HFF-Myc (cell line): Measurements from ENCODE around the gene SIGLEC12.

ENCODE experiments used
- DNase-seq: peaks from one replicate; pipeline ENCODE4 v3.0.0-alpha.2; 2011; ENCODE audit warnings: low read depth; ENCODE audit errors: extremely low read depth
- H3K4me3 ChIP-seq: replicated peaks from 2 replicates; pipeline ENCODE4 v1.5.1; 2011; ENCODE audit warnings: low read depth, mild to moderate bottlenecking, control low read depth, low read length
- TF ChIP-seq, protein P1 (sequence below): IDR thresholded peaks from 2 replicates; pipeline ENCODE4 v1.5.1; 2012; ENCODE audit warnings: mild to moderate bottlenecking, low read depth, low read length, control low read depth; ENCODE audit errors: missing control alignments

SIGLEC12 gene

DNA sequence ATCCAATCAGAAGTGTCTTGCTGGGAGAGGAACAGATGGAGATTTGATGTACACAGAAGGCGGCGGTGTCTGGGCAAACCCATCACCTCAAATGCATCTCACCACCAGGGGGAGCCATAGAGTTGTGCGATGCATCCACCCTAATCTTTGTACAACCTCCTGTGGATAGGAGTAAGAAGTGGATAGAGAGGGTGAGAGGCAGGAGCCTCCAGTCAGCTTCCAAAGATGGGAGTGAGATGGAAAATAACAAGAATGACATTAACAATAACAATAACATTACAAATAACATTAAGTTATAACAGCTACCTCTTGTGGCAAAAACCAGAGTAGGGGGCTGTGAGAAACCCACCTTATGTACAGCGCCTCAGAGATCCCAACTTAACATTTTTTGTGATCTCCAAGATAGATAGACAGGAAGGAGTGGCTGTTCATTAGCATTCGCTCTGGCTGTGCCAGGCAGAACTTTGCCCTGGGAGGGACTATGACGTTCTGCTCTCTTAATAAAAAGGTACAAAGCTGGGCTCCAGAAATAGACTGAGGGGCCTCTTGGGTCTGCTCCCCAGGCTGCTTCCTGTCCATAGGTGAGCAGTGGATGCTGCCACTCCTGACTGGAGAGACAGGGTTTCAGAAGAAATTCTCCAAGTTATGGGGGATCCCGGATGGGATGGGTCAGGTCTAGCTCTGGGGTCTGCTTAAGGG, 28.4 kb downstream of the SIGLEC12 start:
- H3K4me3 ChIP-seq, result no peak overlapping the region
- TF ChIP-seq, protein P1, sequence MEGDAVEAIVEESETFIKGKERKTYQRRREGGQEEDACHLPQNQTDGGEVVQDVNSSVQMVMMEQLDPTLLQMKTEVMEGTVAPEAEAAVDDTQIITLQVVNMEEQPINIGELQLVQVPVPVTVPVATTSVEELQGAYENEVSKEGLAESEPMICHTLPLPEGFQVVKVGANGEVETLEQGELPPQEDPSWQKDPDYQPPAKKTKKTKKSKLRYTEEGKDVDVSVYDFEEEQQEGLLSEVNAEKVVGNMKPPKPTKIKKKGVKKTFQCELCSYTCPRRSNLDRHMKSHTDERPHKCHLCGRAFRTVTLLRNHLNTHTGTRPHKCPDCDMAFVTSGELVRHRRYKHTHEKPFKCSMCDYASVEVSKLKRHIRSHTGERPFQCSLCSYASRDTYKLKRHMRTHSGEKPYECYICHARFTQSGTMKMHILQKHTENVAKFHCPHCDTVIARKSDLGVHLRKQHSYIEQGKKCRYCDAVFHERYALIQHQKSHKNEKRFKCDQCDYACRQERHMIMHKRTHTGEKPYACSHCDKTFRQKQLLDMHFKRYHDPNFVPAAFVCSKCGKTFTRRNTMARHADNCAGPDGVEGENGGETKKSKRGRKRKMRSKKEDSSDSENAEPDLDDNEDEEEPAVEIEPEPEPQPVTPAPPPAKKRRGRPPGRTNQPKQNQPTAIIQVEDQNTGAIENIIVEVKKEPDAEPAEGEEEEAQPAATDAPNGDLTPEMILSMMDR, result peak; percentile 72
- peak; percentile 27 for DNase-seq

DNA sequence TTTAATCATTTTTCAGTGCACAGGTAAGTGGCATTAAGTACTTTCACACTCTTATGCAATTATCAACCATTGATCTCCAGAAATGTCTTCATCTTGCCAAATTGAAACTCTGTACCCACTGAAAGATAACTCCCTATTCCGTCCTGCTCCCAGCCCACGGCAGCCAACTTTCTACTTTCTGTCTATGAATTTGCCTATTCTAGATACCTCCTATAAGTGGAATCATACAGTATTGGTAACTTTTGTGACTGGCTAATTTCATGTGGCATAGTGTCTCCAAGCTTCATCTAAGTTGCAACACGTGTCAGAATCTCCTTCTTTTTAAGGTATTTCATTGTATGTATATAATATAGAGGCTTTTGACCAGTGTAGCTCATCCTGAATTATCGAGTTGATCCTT, 29.0 kb downstream of the SIGLEC12 start:
- TF ChIP-seq, protein P1, result no peak
- H3K4me3 ChIP-seq, result no peak overlapping the region
- no peak for DNase-seq

DNA sequence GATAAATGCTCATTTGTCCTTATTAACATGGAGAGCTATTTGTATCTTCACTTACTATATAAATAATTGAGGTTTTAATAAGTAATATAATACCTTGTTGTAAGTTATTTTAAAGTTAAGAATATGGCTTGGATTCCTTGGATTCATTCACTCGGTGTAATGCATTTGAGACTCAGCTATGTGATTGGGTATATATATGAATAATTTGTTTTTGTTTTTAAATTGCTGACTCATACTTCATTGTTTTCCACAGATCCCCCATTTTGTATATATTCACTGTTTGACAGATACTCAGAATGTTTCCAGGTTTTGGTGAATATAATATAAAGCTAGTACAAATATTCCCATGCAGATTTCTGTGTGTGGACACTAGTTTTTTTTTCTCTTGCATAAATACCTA, 30.1 kb downstream of the SIGLEC12 start:
- TF ChIP-seq, protein P1, result no peak
- no peak for DNase-seq
- H3K4me3 ChIP-seq, result no peak overlapping the region

DNA sequence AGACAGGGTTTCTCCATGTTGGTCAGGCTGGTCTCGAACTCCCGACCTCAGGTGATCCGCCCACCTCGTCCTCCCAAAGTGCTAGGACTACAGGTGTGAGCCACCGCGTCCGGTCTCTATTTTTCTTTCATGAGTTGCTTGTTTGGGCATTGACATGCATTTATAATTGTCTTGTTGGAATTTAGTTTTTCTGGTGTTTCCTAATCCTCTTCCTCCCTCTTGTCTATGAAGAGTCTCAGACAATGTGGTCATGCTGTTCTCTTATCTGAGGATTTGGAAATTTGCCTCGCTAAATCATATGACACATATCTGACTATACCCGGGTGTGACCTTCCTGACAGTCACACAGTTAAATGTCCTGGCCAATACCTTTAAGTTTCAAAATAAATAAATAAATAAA, 30.6 kb downstream of the SIGLEC12 start:
- no peak overlapping the region for H3K4me3 ChIP-seq
- no peak for DNase-seq

DNA sequence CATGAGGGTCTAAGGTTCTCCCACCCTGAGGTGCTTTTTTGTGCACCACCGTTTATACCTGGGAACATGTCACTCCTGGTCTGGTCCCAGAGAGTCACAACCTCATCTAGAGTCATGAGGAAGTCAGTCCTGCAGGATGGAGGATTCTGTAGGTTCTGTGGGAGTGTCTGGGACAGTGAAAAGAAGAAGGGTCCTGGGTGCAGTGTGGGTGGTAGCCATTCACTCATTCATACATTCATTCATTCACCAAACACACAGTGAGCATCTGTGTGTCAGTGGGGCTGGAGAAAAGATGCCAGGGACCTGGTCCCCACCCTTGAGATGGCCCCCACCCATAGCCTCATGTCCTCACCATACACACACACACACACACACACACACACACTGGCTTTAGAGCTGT, 32.0 kb downstream of the SIGLEC12 start:
- H3K4me3 ChIP-seq, result no peak overlapping the region
- DNase-seq, result no peak
- TF ChIP-seq, protein P1, result no peak

More for the DNA sequence above, 30.6 kb downstream of the SIGLEC12 start:
- TF ChIP-seq, protein P1, result no peak

DNA sequence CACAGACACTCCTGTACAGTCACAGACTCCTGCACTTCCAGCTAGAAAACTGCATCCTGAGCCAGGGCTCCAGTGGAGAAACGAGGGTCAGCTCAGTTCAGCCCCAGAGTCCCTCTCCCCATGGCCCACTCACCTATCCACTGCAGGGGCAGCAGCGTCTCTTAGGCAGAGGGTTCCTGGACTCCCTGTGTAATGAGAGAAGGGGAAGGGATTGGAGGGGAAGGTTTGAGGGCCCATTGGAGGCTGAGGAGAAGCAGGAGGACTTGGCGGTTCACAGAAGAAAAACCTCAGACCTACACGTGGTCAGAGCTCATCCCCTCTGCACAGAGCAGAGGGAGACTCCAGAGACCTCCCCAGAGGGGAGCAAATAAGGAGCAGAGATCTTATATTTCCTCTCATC, 32.4 kb downstream of the SIGLEC12 start:
- TF ChIP-seq, protein P1, result no peak
- H3K4me3 ChIP-seq, result no peak overlapping the region
- DNase-seq, result no peak

DNA sequence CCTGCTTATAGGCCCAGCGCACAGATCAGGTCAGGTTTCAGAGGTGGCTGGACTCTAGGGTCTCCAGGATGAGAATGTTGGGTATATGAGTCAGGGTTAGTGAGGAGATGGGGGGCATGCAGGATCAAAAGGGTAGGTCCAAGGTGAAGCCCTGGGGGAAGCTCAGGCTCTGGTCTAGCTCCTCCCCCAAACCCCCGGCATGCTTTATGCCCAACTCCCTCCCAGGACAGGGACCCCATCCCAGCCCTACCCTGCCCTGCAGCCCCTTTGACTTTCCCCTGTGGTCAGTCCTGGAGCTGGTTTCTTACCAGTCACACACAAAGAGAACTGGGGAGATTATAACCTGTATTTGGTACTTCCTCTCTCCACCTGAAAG, 33.1 kb downstream of the SIGLEC12 start:
- DNase-seq, result no peak
- TF ChIP-seq, protein P1, result no peak
- H3K4me3 ChIP-seq, result no peak overlapping the region
